Stimulated activated naive CD8-positive, alpha-beta T cell treated with anti-CD3 and anti-CD28 coated beads, Interleukin-15, Interleukin-2, amounts not matched to agents 100 U/mL and 50 U/mL, for 24 hours (primary cell): ENCODE results near the gene PLAAT2.

Experiments
- ATAC-seq: fragments of 150-1000 bp; cut with Tn5 transposase; one replicate; pipeline ENCODE4 v1.10.0; 2021
- DNase-seq: peaks from one replicate; pipeline ENCODE4 v3.0.0; 2021

PLAAT2 gene

DNA sequence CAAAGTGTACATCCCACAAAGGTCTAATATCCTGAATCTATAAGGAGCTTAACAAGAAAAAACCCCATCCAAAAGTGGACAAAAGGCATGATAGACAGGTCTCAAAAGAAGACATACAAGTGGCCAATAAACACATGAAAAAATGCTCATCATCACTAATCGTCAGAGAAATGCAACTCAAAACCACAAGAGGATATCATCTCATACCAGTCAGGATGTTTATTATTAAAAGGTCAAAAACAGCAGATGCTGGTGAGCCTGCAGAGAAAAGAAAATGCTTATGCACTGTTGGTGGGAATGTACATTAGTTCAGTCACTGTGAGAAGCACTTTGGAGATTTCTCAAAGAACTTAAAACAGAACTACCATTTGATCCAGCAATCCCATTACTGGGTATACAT is 44.6 kb downstream of the PLAAT2 start:
- ATAC-seq (no peak), DNase-seq (no peak)

- DNase-seq (no peak), ATAC-seq (no peak)
Measured at GRCh38 chr11:63517156-63517555, 46.0 kb downstream of the PLAAT2 start.

- ATAC-seq = no peak
- no peak for DNase-seq
Measured at GRCh38 chr11:63516109-63516508, 47.1 kb downstream of the PLAAT2 start.

GRCh38 chr11:63512816-63513215 is 50.4 kb downstream of the PLAAT2 start:
- DNase-seq (no peak), ATAC-seq (no peak)

GRCh38 chr11:63511048-63511748 is 52.0 kb downstream of the PLAAT2 start:
- no peak for DNase-seq
- ATAC-seq = no peak

- ATAC-seq = no peak
- no peak for DNase-seq
Measured at GRCh38 chr11:63510360-63511047, 52.7 kb downstream of the PLAAT2 start.

GRCh38 chr11:63508745-63509144 is 54.4 kb downstream of the PLAAT2 start:
- ATAC-seq = no peak
- DNase-seq = no peak

- ATAC-seq = peak; percentile 49
- DNase-seq = no peak
Measured at GRCh38 chr11:63508009-63508408, 55.2 kb downstream of the PLAAT2 start.

- DNase-seq = no peak
- no peak for ATAC-seq
Measured at GRCh38 chr11:63507511-63507910, 55.7 kb downstream of the PLAAT2 start.

- no peak for ATAC-seq
- DNase-seq = no peak
Measured at GRCh38 chr11:63506876-63507275, 56.3 kb downstream of the PLAAT2 start.

GRCh38 chr11:63505857-63506528 is 57.2 kb downstream of the PLAAT2 start, which contains the start of gene LGALS12:
Gene LGALS12 (plus strand): TSS chr11:63506084. CDS start chr11:63506459, 375 bp downstream.
- ATAC-seq (no peak), DNase-seq (no peak)

- DNase-seq (no peak), ATAC-seq (no peak)
Measured at GRCh38 chr11:63504933-63505586, 58.1 kb downstream of the PLAAT2 start.

DNA sequence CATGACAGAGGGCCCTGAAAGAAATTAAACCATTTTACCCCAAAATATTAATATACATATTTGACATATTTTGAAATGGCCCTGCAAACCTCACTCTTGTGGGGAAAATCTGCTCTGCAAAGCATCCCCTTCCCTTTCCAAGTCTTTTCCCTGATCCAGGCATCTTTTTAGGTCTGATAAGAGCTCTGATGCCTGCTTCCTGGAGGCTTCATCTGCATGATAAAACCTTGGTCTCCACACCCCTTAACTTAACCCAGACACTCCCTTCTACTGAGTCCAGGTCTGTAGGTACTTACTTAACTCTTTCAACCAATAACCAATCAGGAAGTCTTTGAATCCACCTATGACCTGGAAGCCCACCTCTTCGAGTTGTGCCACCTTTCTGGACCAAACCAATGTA is 59.1 kb downstream of the PLAAT2 start:
- ATAC-seq (no peak), DNase-seq (no peak)

- no peak for ATAC-seq
- DNase-seq = no peak
Measured at GRCh38 chr11:63503492-63503891, 59.7 kb downstream of the PLAAT2 start.
